Thymus (tissue), 11 donors: ENCODE measurements around the gene C1QTNF9B. TPM values are rescaled to one million over a fixed set of nuclear protein-coding genes. Genes with fewer than 3 reads are reported as not detected.

ENCODE experiments used
- DNase-seq, 9 donors: peaks; one replicate each; pipeline ENCODE4 v3.0.0-alpha.2; 2013; ENCODE audit warnings: low spot score in 9 of 9, low read depth in 6 of 9, missing footprints in 1 of 9
- H3K27ac ChIP-seq, 2 donors: one replicate each; pipeline ENCODE4 v1.5.1; 2013; ENCODE audit warnings: control low read depth in 1 of 2, low read depth in 1 of 2, low read length in 1 of 2, mild to moderate bottlenecking in 1 of 2, moderate library complexity in 1 of 2
- H3K27me3 ChIP-seq, 2 donors: one replicate each; pipeline ENCODE4 v1.5.1; 2013; ENCODE audit warnings: low read length in 1 of 2; ENCODE audit not compliant: control insufficient read depth in 2 of 2, insufficient read depth in 1 of 2
- H3K36me3 ChIP-seq, 2 donors: one replicate each; pipeline ENCODE4 v1.5.1; 2013; ENCODE audit warnings: low read length in 1 of 2, mild to moderate bottlenecking in 1 of 2, moderate library complexity in 1 of 2; ENCODE audit not compliant: control insufficient read depth in 2 of 2, insufficient read depth in 2 of 2
- H3K4me1 ChIP-seq, 2 donors: one replicate each; pipeline ENCODE4 v1.5.1; 2013; ENCODE audit warnings: low read length in 2 of 2; ENCODE audit not compliant: control insufficient read depth in 2 of 2, insufficient read depth in 2 of 2
- H3K4me3 ChIP-seq, 2 donors: one replicate each; pipeline ENCODE4 v1.5.1; 2013; ENCODE audit warnings: low read length in 2 of 2, control low read depth in 1 of 2, mild to moderate bottlenecking in 1 of 2
- H3K9me3 ChIP-seq, 2 donors: one replicate each; pipeline ENCODE4 v1.5.1; 2013; ENCODE audit warnings: low read length in 1 of 2, mild to moderate bottlenecking in 1 of 2; ENCODE audit not compliant: control insufficient read depth in 2 of 2, insufficient read depth in 1 of 2
- WGBS: extraction: QIAGEN DNeasy Blood & Tissue Kit; methylation state at CpG from one replicate; pipeline ENCODE4 v1.1.7; 2013; 5-methylcytosine and 5-hydroxymethylcytosine counted together
- polyA plus RNA-seq: library from polyadenylated mRNA; stranded (reverse); fragments of 200-250 nt; gene quantifications from one replicate; pipeline ENCODE4 v1.2.3, GENCODE V29; 2013
- total RNA-seq: library from RNA; stranded (reverse); fragments of 120-200 nt; gene quantifications from one replicate; pipeline ENCODE4 v1.2.4, GENCODE V29; 2013
- donor health status: healthy.

The C1QTNF9B gene
- total and polyA plus RNA-seq, 2 donors, result 0.34 to 0.38 TPM

- 88% methylated on average over 5 of the region's 5 CpGs for WGBS
- DNase-seq, result peak in 5 of 9 donors; percentile 12 to 43 (median 26)
- Histone ChIP-seq H3K27me3 (no peaks in the 10 kb centered on the region), H3K36me3 (peaks cover 0 to 3% of the 10 kb centered on the region in 2 donors), H3K27ac (peak overlapping the region in 1 of 2 donors; percentile 59), H3K4me3 (no peak overlapping the region), H3K9me3 (no peaks in the 10 kb centered on the region), H3K4me1 (peaks cover 2 to 6% of the 10 kb centered on the region in 2 donors)
Measured at GRCh38 chr13:23856008-23856750, 41.1 kb downstream of the C1QTNF9B start.

- 90% methylated on average over 3 of the region's 3 CpGs for WGBS
- H3K36me3 ChIP-seq, result peaks cover 0 to 3% of the 10 kb centered on the region in 2 donors
- H3K9me3 ChIP-seq, result no peaks in the 10 kb centered on the region
- peaks cover 2 to 6% of the 10 kb centered on the region in 2 donors for H3K4me1 ChIP-seq
- DNase-seq, result no peak
- no peaks in the 10 kb centered on the region for H3K27me3 ChIP-seq
- no peak overlapping the region for H3K4me3 ChIP-seq
- peak overlapping the region in 1 of 2 donors; percentile 59 for H3K27ac ChIP-seq
Measured at GRCh38 chr13:23855360-23855759, 41.9 kb downstream of the C1QTNF9B start.

GRCh38 chr13:23852351-23852750 lies 45.0 kb downstream of the C1QTNF9B start:
- no peaks in the 10 kb centered on the region for H3K9me3 ChIP-seq
- no peak overlapping the region for H3K27ac ChIP-seq
- no peak for DNase-seq
- H3K4me1 ChIP-seq, result peaks cover 11 to 21% of the 10 kb centered on the region in 2 donors
- no peak overlapping the region for H3K4me3 ChIP-seq
- no peaks in the 10 kb centered on the region for H3K36me3 ChIP-seq
- WGBS, result 83% methylated on average over 2 of the region's 2 CpGs
- no peaks in the 10 kb centered on the region for H3K27me3 ChIP-seq

GRCh38 chr13:23851106-23851505 lies 46.2 kb downstream of the C1QTNF9B start:
- Histone ChIP-seq H3K9me3 (no peaks in the 10 kb centered on the region), H3K4me1 (peaks cover 9 to 17% of the 10 kb centered on the region in 2 donors), H3K4me3 (no peak overlapping the region), H3K27me3 (no peaks in the 10 kb centered on the region), H3K36me3 (no peaks in the 10 kb centered on the region), H3K27ac (no peak overlapping the region)
- no peak for DNase-seq
- WGBS, result 96% methylated on average over 2 of the region's 2 CpGs

- H3K27me3 ChIP-seq, result no peaks in the 10 kb centered on the region
- 49% methylated on average over 1 of the region's 1 CpG for WGBS
- H3K4me1 ChIP-seq, result peaks cover 9 to 14% of the 10 kb centered on the region in 2 donors
- no peak overlapping the region for H3K27ac ChIP-seq
- no peaks in the 10 kb centered on the region for H3K9me3 ChIP-seq
- H3K36me3 ChIP-seq, result no peaks in the 10 kb centered on the region
- H3K4me3 ChIP-seq, result no peak overlapping the region
- DNase-seq, result no peak
Measured at GRCh38 chr13:23850134-23850533, 47.2 kb downstream of the C1QTNF9B start.

GRCh38 chr13:23849670-23850069 lies 47.6 kb downstream of the C1QTNF9B start:
- 99% methylated on average over 2 of the region's 2 CpGs for WGBS
- no peak overlapping the region for H3K4me3 ChIP-seq
- H3K9me3 ChIP-seq, result no peaks in the 10 kb centered on the region
- no peaks in the 10 kb centered on the region for H3K27me3 ChIP-seq
- DNase-seq, result no peak
- no peak overlapping the region for H3K27ac ChIP-seq
- H3K4me1 ChIP-seq, result peaks cover 9 to 14% of the 10 kb centered on the region in 2 donors
- no peaks in the 10 kb centered on the region for H3K36me3 ChIP-seq

- Histone ChIP-seq H3K4me1 (peaks cover 13 to 20% of the 10 kb centered on the region in 2 donors), H3K27ac (no peak overlapping the region), H3K36me3 (no peaks in the 10 kb centered on the region), H3K27me3 (no peaks in the 10 kb centered on the region), H3K4me3 (no peak overlapping the region), H3K9me3 (no peaks in the 10 kb centered on the region)
- WGBS, result 70% methylated on average over 8 of the region's 8 CpGs
- DNase-seq, result peak in 1 of 9 donors; percentile 19
Measured at GRCh38 chr13:23848646-23849141, 48.6 kb downstream of the C1QTNF9B start.

GRCh38 chr13:23848019-23848418 lies 49.3 kb downstream of the C1QTNF9B start:
- Histone ChIP-seq H3K4me1 (peaks cover 13 to 20% of the 10 kb centered on the region in 2 donors), H3K27ac (no peak overlapping the region), H3K4me3 (no peak overlapping the region), H3K9me3 (no peaks in the 10 kb centered on the region), H3K36me3 (no peaks in the 10 kb centered on the region), H3K27me3 (no peaks in the 10 kb centered on the region)
- 98% methylated on average over 2 of the region's 2 CpGs for WGBS
- no peak for DNase-seq

- H3K27ac ChIP-seq, result no peak overlapping the region
- H3K4me1 ChIP-seq, result peaks cover 13 to 20% of the 10 kb centered on the region in 2 donors
- H3K36me3 ChIP-seq, result no peaks in the 10 kb centered on the region
- H3K4me3 ChIP-seq, result no peak overlapping the region
- H3K9me3 ChIP-seq, result no peaks in the 10 kb centered on the region
- DNase-seq, result no peak
- WGBS, result 89% methylated on average over 2 of the region's 2 CpGs
- H3K27me3 ChIP-seq, result no peaks in the 10 kb centered on the region
Measured at GRCh38 chr13:23847497-23847896, 49.8 kb downstream of the C1QTNF9B start.
